Breast epithelium (tissue), 4 donors: ENCODE data around the gene GPR21. TPM values are rescaled to one million over a fixed set of nuclear protein-coding genes. Genes with fewer than 3 reads are reported as not detected.

ENCODE experiments used
- DNase-seq, 2 donors: peaks; one replicate each; pipeline ENCODE4 v3.0.0-alpha.2; 2019; ENCODE audit warnings: low spot score in 2 of 2
- H3K27ac ChIP-seq, 2 donors: fragments of 200-600 bp; sonication (generic) in 1 of 2; one replicate each; pipeline ENCODE4 v1.5.1; 2016 to 2019; ENCODE audit warnings: mild to moderate bottlenecking in 1 of 2
- H3K27me3 ChIP-seq, 2 donors: fragments of 200-600 bp; sonication (generic) in 1 of 2; one replicate each; pipeline versions ENCODE4 v1.5.1 to v1.6.0; 2017 to 2019; ENCODE audit warnings: control low read depth in 1 of 2, mild to moderate bottlenecking in 1 of 2
- H3K36me3 ChIP-seq: fragments of 200-600 bp; one replicate; pipeline ENCODE4 v1.5.1; 2019
- H3K4me1 ChIP-seq, 2 donors: fragments of 200-600 bp; sonication (generic); one replicate each; pipeline ENCODE4 v1.5.1; 2016 to 2019; ENCODE audit warnings: control low read depth in 1 of 2
- H3K4me3 ChIP-seq, 3 donors: fragments of 200-600 bp; sonication (generic); 1 replicate in 2 of 3; 2 replicates in 1 of 3; pipeline ENCODE4 v1.5.1; 2016 to 2019; ENCODE audit warnings: mild to moderate bottlenecking in 3 of 3, moderate library complexity in 2 of 3
- H3K9me3 ChIP-seq, 2 donors: fragments of 200-600 bp; sonication (generic) in 1 of 2; one replicate each; pipeline ENCODE4 v1.5.1; 2016 to 2019; ENCODE audit warnings: control low read depth in 1 of 2
- POLR2A ChIP-seq: fragments of 450-650 bp; IDR thresholded peaks from one replicate; pipeline ENCODE4 v1.6.1; 2016; ENCODE audit warnings: antibody characterized with exemption, mild to moderate bottlenecking, moderate library complexity
- POLR2AphosphoS5 ChIP-seq, 3 donors: sonication (generic); formaldehyde crosslinking; IDR thresholded peaks; one replicate each; pipeline ENCODE4 v1.6.1; 2017; ENCODE audit warnings: antibody characterized with exemption in 3 of 3
- intact Hi-C: fragments of 100-400 bp; cut with DNase I; formaldehyde crosslinking; loops from one replicate; pipeline ENCODE4 v1.15.1; 2023; ENCODE audit warnings: low total_unique reads
- total RNA-seq, 3 donors: library from RNA; depleted of rRNA; stranded (reverse); fragments of >200 nt; gene quantifications; one replicate each; pipeline ENCODE4 v1.1.0, GENCODE V29; 2016
- TF ChIP-seq, protein P1 (sequence below), 3 donors: fragments of 450-650 bp; IDR thresholded peaks; one replicate each; pipeline ENCODE4 v1.5.1; 2016 to 2017; ENCODE audit warnings: antibody characterized with exemption in 3 of 3, mild to moderate bottlenecking in 3 of 3, moderate library complexity in 3 of 3

Gene GPR21
- total RNA-seq, 3 donors from 2014 or later = 3.3 to 6.7 TPM; not detected in 1

- intact Hi-C loops = loop anchor here (10.0 kb wide), 1 partner anchor 1734 kb away; no protein-coding TSS in a partner anchor
- no peaks in the 10 kb centered on the region for H3K9me3 ChIP-seq
Observed at GRCh38 chr9:123028973-123029372, 4.5 kb upstream of the GPR21 start.

DNA sequence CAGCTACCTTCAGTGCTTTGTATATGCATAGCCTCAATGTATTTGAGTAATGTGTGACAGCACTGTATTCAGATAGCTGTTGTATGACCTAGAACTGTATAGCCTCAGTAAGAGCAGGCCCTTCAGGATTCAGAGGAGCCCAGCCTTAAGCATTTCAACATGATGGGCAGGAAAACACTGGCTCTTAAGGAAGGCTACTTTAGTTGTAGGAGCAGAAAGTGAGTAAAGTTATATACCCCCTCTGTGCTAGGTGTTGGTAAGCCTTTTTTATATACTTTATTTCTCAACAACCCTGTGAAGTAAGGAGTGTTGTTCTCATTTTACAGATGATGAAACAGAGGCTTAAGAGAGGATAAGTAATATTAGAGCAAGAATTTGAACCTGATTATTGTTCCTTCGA, 1.5 kb upstream of the GPR21 start:
- intact Hi-C loops = no loop called here
- Histone ChIP-seq H3K9me3 (no peaks in the 10 kb centered on the region), H3K36me3 (no peaks in the 10 kb centered on the region), H3K27ac (no peak overlapping the region), H3K4me3 (no peak overlapping the region), H3K4me1 (no peaks in the 10 kb centered on the region), H3K27me3 (no peaks in the 10 kb centered on the region)
- no peak for DNase-seq
- TF ChIP-seq, protein P1, sequence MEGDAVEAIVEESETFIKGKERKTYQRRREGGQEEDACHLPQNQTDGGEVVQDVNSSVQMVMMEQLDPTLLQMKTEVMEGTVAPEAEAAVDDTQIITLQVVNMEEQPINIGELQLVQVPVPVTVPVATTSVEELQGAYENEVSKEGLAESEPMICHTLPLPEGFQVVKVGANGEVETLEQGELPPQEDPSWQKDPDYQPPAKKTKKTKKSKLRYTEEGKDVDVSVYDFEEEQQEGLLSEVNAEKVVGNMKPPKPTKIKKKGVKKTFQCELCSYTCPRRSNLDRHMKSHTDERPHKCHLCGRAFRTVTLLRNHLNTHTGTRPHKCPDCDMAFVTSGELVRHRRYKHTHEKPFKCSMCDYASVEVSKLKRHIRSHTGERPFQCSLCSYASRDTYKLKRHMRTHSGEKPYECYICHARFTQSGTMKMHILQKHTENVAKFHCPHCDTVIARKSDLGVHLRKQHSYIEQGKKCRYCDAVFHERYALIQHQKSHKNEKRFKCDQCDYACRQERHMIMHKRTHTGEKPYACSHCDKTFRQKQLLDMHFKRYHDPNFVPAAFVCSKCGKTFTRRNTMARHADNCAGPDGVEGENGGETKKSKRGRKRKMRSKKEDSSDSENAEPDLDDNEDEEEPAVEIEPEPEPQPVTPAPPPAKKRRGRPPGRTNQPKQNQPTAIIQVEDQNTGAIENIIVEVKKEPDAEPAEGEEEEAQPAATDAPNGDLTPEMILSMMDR (IDR thresholded peaks at IDR 0.05) = no peak
- TF ChIP-seq POLR2AphosphoS5 (IDR thresholded peaks at IDR 0.05) (no peak), POLR2A (no peak)

More at GRCh38 chr9:123028973-123029372, 4.5 kb upstream of the GPR21 start:
- Histone ChIP-seq H3K36me3 (no peaks in the 10 kb centered on the region), H3K27ac (no peak overlapping the region), H3K27me3 (no peaks in the 10 kb centered on the region), H3K4me1 (no peaks in the 10 kb centered on the region), H3K4me3 (no peak overlapping the region)
- no peak for DNase-seq
- TF ChIP-seq POLR2AphosphoS5 (IDR thresholded peaks at IDR 0.05) = no peak
- TF ChIP-seq, protein P1 (IDR thresholded peaks at IDR 0.05) = no peak
- TF ChIP-seq POLR2A = no peak

- H3K9me3 ChIP-seq = no peaks in the 10 kb centered on the region
- no peaks in the 10 kb centered on the region for H3K36me3 ChIP-seq
- intact Hi-C loops = no loop called here
- peak overlapping the region in 1 of 3 donors; percentile 20 for H3K4me3 ChIP-seq
- H3K27ac ChIP-seq = no peak overlapping the region
- no peak for DNase-seq
- H3K27me3 ChIP-seq = no peaks in the 10 kb centered on the region
- TF ChIP-seq, protein P1 (IDR thresholded peaks at IDR 0.05) = no peak
- TF ChIP-seq POLR2A = no peak
- TF ChIP-seq POLR2AphosphoS5 (IDR thresholded peaks at IDR 0.05) = no peak
- no peaks in the 10 kb centered on the region for H3K4me1 ChIP-seq
Observed at GRCh38 chr9:123033864-123034601, 566 bp downstream of the GPR21 start.

- Histone ChIP-seq H3K27me3 (no peaks in the 10 kb centered on the region), H3K36me3 (no peaks in the 10 kb centered on the region), H3K4me3 (peak overlapping the region; percentile 7 to 23 (median 20)), H3K9me3 (no peaks in the 10 kb centered on the region), H3K27ac (no peak overlapping the region), H3K4me1 (no peaks in the 10 kb centered on the region)
- intact Hi-C loops = no loop called here
- no peak for TF ChIP-seq POLR2A
- no peak for TF ChIP-seq POLR2AphosphoS5 (IDR thresholded peaks at IDR 0.05)
- TF ChIP-seq, protein P1 (IDR thresholded peaks at IDR 0.05) = no peak
- no peak for DNase-seq
Observed at GRCh38 chr9:123034881-123035510, 1.5 kb downstream of the GPR21 start.

DNA sequence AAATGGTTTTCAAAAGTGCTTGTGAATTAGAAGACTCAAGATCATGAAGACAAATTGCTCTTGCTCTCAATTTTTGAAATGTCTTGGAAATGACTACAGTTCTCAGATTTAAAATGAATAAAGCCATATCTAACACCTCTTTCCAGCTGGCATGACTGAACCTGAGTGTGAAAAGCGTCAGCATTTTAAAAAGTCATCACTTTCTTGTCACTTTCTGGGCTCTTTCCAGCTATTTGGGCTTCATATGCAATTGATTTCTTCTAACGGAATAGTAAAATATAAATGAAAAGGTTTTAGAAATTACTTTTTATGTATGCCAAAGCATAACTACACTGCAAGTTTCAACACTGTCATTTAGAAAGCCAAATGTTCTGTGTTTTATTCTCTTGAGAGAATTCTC, 2.3 kb downstream of the GPR21 start:
- DNase-seq = no peak
- TF ChIP-seq POLR2A = no peak
- no peak for TF ChIP-seq POLR2AphosphoS5 (IDR thresholded peaks at IDR 0.05)
- TF ChIP-seq, protein P1 (IDR thresholded peaks at IDR 0.05) = no peak
- no peak overlapping the region for H3K4me3 ChIP-seq
- H3K27me3 ChIP-seq = no peaks in the 10 kb centered on the region
- no peaks in the 10 kb centered on the region for H3K36me3 ChIP-seq
- no peak overlapping the region for H3K27ac ChIP-seq
- intact Hi-C loops = no loop called here
- H3K9me3 ChIP-seq = no peaks in the 10 kb centered on the region
- no peaks in the 10 kb centered on the region for H3K4me1 ChIP-seq
